ENCODE data around the gene MRI1. TPM values are rescaled to one million over a fixed set of nuclear protein-coding genes. Genes with fewer than 3 reads are reported as not detected.

The MRI1 gene
- total RNA-seq, 4 donors from 2014 or later: 28.2 to 60.2 (median 38.5) TPM

DNA sequence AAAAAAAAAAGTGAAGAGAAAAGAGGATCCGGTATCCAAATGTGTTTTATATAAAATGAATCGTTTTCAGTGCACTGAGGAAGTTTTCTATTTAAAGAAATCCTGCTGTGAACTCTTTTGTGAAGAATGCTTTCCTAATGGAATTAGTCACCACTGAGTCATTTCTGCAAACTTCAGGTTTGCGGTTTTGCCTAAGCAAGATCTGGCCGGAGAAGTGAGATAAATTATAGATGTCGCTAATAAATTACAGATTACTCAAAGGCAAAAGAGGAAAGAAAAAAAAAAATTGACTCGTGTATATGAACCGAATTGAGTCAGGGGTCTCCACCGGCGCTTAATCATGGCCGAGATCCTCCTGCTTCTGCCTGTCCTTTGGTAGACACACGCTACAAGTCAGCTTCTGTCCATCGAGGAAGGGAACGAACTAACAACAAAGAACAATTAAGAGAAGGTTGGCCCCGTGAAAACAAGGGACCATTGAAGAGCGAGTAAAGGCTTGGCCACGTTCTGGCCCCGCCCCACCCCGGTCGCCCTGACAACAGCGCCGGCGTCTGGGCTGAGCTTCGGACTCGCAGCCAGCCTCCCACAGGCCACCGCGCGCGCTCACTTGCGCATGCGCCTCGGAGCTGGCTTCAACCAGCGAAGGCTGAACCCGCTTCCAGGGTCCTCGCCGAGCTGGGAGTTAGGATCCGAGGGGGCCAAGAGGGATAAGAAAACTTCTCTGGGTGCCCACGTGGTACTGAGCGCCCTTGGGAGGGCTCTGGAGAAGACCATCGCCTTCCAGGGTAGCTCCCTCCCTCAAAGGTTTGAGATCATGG, 33.0 kb upstream of the MRI1 start:
- under 1% methylated on average over 31 of the region's 39 CpGs for WGBS
- no peak for TF ChIP-seq EP300 (IDR thresholded peaks at IDR 0.05)
- TF ChIP-seq POLR2A (IDR thresholded peaks at IDR 0.05; ENCODE audit: low read depth): no peak
- TF ChIP-seq, protein P1, sequence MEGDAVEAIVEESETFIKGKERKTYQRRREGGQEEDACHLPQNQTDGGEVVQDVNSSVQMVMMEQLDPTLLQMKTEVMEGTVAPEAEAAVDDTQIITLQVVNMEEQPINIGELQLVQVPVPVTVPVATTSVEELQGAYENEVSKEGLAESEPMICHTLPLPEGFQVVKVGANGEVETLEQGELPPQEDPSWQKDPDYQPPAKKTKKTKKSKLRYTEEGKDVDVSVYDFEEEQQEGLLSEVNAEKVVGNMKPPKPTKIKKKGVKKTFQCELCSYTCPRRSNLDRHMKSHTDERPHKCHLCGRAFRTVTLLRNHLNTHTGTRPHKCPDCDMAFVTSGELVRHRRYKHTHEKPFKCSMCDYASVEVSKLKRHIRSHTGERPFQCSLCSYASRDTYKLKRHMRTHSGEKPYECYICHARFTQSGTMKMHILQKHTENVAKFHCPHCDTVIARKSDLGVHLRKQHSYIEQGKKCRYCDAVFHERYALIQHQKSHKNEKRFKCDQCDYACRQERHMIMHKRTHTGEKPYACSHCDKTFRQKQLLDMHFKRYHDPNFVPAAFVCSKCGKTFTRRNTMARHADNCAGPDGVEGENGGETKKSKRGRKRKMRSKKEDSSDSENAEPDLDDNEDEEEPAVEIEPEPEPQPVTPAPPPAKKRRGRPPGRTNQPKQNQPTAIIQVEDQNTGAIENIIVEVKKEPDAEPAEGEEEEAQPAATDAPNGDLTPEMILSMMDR (IDR thresholded peaks at IDR 0.05): peak in 1 of 3 experiments; percentile 17
- TF ChIP-seq POLR2AphosphoS5 (IDR thresholded peaks at IDR 0.05): peak; percentile 80 to 95
- peaks cover 20 to 36% (median 29%) of the 10 kb centered on the region in 4 donors for H3K4me1 ChIP-seq

DNA sequence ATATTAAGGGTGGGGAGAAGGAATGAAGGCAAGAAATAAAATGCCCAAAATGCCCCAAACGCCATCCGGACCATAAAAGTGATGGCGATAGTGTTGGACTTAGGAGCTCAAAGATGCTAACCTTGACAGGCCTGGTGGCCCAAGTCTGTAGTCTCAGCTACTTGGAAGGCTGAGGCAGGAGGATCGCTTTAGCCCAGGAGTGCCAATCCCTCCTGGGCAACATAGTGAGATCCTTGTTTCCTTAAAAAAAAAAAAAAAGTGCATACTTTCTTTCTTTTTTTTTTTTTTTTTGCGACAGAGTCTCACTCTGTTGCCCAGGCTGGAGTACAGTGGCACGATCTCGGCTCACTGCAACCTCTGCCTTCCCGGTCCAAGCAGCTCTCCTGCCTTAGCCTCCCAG, 32.0 kb upstream of the MRI1 start:
- 89% methylated on average over 8 of the region's 8 CpGs for WGBS
- no peak for DNase-seq (ENCODE audit: extremely low spot score)
- Histone ChIP-seq H3K27me3 (no peaks in the 10 kb centered on the region), H3K9me3 (no peaks in the 10 kb centered on the region), H3K27ac (replicated peaks in 1 of 4) (peak overlapping the region in 1 of 4 donors; percentile 85), H3K36me3 (peaks cover 0 to 6% (median 0%) of the 10 kb centered on the region in 4 donors), H3K4me1 (peaks cover 20 to 36% (median 29%) of the 10 kb centered on the region in 4 donors), H3K4me3 (peak overlapping the region in 3 of 4 donors; percentile 57 to 72 (median 70))
- intact Hi-C loops (cut with DNase I): no loop called here
- no peak for TF ChIP-seq POLR2AphosphoS5 (IDR thresholded peaks at IDR 0.05)
- no peak for TF ChIP-seq POLR2A (IDR thresholded peaks at IDR 0.05; ENCODE audit: low read depth)
- TF ChIP-seq, protein P1 (IDR thresholded peaks at IDR 0.05): no peak
- TF ChIP-seq EP300 (IDR thresholded peaks at IDR 0.05): no peak

More for the DNA sequence above, 33.0 kb upstream of the MRI1 start:
- Histone ChIP-seq H3K36me3 (peaks cover 0 to 3% (median 0%) of the 10 kb centered on the region in 4 donors), H3K9me3 (no peaks in the 10 kb centered on the region), H3K4me3 (peak overlapping the region; percentile 57 to 72 (median 65)), H3K27ac (replicated peaks in 1 of 4) (peak overlapping the region; percentile 85 to 92 (median 91)), H3K27me3 (no peaks in the 10 kb centered on the region)
- intact Hi-C loops (cut with DNase I): no loop called here
- DNase-seq (ENCODE audit: extremely low spot score): peak; percentile 96

DNA sequence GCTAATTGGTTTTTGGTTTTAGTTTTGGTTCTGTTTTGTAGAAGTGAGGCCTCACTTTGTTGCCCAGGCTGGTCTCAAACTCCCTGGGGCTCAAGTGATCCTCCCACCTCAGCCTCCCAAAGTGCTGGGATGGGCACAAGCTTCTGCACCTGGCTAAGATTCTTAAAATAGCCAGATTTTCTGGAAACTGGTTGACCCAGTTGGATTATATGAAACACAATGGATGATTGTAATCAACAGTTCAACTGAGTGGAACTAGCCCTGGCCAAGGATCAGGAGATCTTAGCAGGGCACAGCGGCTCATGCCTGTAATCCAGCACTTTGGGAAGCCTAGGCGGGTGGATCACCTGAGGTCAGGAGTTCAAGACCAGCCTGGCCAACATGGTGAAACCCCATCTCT, 29.6 kb upstream of the MRI1 start:
- TF ChIP-seq POLR2AphosphoS5 (IDR thresholded peaks at IDR 0.05): no peak
- TF ChIP-seq, protein P1 (IDR thresholded peaks at IDR 0.05): no peak
- TF ChIP-seq EP300 (IDR thresholded peaks at IDR 0.05): no peak
- no peak for TF ChIP-seq POLR2A (IDR thresholded peaks at IDR 0.05; ENCODE audit: low read depth)

DNA sequence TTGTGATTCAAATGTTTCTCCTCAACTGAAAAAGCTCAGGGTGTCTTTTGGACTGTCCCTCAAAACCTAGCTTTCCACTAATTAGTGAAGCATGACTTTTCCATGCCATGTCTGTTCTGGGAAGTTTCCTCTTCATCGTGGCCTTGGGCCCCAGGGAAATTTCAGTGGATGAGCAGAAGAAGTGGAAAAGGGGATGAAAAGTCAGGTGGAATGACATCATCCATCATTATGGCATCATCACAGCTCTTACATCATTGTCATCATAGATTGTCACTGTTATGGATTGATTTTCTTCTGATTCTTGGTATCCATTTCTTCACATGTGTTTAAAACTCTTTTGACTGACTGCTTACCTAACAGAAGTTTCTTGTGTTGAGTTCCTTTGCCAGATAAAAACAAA, 26.2 kb upstream of the MRI1 start:
- intact Hi-C loops (cut with DNase I): no loop called here
- TF ChIP-seq POLR2AphosphoS5 (IDR thresholded peaks at IDR 0.05) (no peak), POLR2A (IDR thresholded peaks at IDR 0.05; ENCODE audit: low read depth) (no peak), EP300 (IDR thresholded peaks at IDR 0.05) (no peak)
- TF ChIP-seq, protein P1 (IDR thresholded peaks at IDR 0.05): no peak
- H3K27ac ChIP-seq (replicated peaks in 1 of 4): no peak overlapping the region
- H3K9me3 ChIP-seq: no peaks in the 10 kb centered on the region
- H3K4me3 ChIP-seq: no peak overlapping the region
- peaks cover 0 to 6% (median 0%) of the 10 kb centered on the region in 4 donors for H3K36me3 ChIP-seq
- H3K4me1 ChIP-seq: no peaks in the 10 kb centered on the region
- 91% methylated on average over 1 of the region's 1 CpG for WGBS
- no peaks in the 10 kb centered on the region for H3K27me3 ChIP-seq
- DNase-seq (ENCODE audit: extremely low spot score): no peak

More for the DNA sequence above, 29.6 kb upstream of the MRI1 start:
- peaks cover 18 to 25% (median 22%) of the 10 kb centered on the region in 4 donors for H3K4me1 ChIP-seq
- DNase-seq (ENCODE audit: extremely low spot score): no peak
- intact Hi-C loops (cut with DNase I): no loop called here
- H3K27ac ChIP-seq (replicated peaks in 1 of 4): no peak overlapping the region
- peaks cover 0 to 6% (median 0%) of the 10 kb centered on the region in 4 donors for H3K36me3 ChIP-seq
- H3K27me3 ChIP-seq: no peaks in the 10 kb centered on the region
- H3K4me3 ChIP-seq: no peak overlapping the region
- 92% methylated on average over 2 of the region's 2 CpGs for WGBS
- no peaks in the 10 kb centered on the region for H3K9me3 ChIP-seq
